ENCODE measurements around the gene TSHR. TPM values are rescaled to one million over a fixed set of nuclear protein-coding genes. Genes with fewer than 3 reads are reported as not detected.

The TSHR gene
- total RNA-seq, 1 experiment from 2014 or later: not detected

GRCh38 chr14:81187832-81188522, 232.6 kb downstream of the TSHR start:
- no peak overlapping the region for H2BK5ac ChIP-seq (ENCODE audit: insufficient read length, low read length)
- no peak overlapping the region for H2BK12ac ChIP-seq (ENCODE audit: insufficient read length, low read depth, low read length)
- no peak overlapping the region for H2AFZ ChIP-seq (ENCODE audit: low read length)
- H2BK120ac ChIP-seq (ENCODE audit: low read depth, low read length, poor library complexity, severe bottlenecking): no peak overlapping the region
- H4K5ac ChIP-seq (ENCODE audit: insufficient read length, low read depth, low read length): no peak overlapping the region
- DNase-seq: no peak
- H3T11ph ChIP-seq (ENCODE audit: low read length): no peak overlapping the region
- peaks cover 0 to 2% of the 10 kb centered on the region in 2 experiments; a peak in 1 of 4 replicates for H3K4me1 Mint-ChIP-seq
- no peak overlapping the region for H4K91ac ChIP-seq (ENCODE audit: insufficient read length, low read depth, low read length)
- no peaks in the 10 kb centered on the region for H3K27me3 ChIP-seq (ENCODE audit: insufficient read depth, low read length)
- no peak overlapping the region for H3K4ac ChIP-seq (ENCODE audit: low read depth, low read length)
- H3K14ac ChIP-seq (ENCODE audit: insufficient read depth, low read length): no peak overlapping the region
- H2BK15ac ChIP-seq (ENCODE audit: low read depth, low read length): no peak overlapping the region
- H3K27me3 Mint-ChIP-seq (ENCODE audit: low read depth): no peaks in the 10 kb centered on the region
- no peak for TF ChIP-seq CTCF (conservative IDR thresholded peaks at IDR 0.05)
- no peaks in the 10 kb centered on the region for H3K23me2 ChIP-seq (ENCODE audit: insufficient read length, low read depth, low read length, poor library complexity, severe bottlenecking)
- no peak overlapping the region for H3K9ac ChIP-seq (ENCODE audit: extremely low read depth, insufficient read length, low read length)
- no peak overlapping the region for H2AK5ac ChIP-seq (ENCODE audit: insufficient read length, low read length)
- no CpG with 5 or more reads among the region's 5 CpGs for WGBS (ENCODE audit: extremely low coverage, insufficient read length, low lambda C conversion rate)
- H3K18ac ChIP-seq (ENCODE audit: insufficient read length, low read depth, low read length): no peak overlapping the region
- H4K20me1 ChIP-seq (ENCODE audit: control insufficient read depth, insufficient read depth, insufficient read length): no peaks in the 10 kb centered on the region
- no peaks in the 10 kb centered on the region for H3K9me3 Mint-ChIP-seq
- H4K8ac ChIP-seq (replicated peaks; ENCODE audit: insufficient read length, low read depth, low read length): no peak overlapping the region
- no peaks in the 10 kb centered on the region; the same call in 1 of the 2 replicates for H3K79me2 ChIP-seq (ENCODE audit: insufficient read depth, low read length)
- H3K4me2 ChIP-seq (ENCODE audit: insufficient read depth, insufficient read length, low read length): no peak overlapping the region
- no peak overlapping the region for H3K23ac ChIP-seq (ENCODE audit: insufficient read length, low read depth, low read length)
- no peaks in the 10 kb centered on the region for H3K4me1 ChIP-seq (ENCODE audit: insufficient read depth, low read length)
- H3K36me3 Mint-ChIP-seq (ENCODE audit: insufficient read depth in 1 of 3, low read depth in 3 of 3): peaks cover 15 to 66% (median 63%) of the 10 kb centered on the region in 3 experiments
- no peak overlapping the region for H3K27ac Mint-ChIP-seq
- no peak overlapping the region for H3K4me3 Mint-ChIP-seq
- no peaks in the 10 kb centered on the region for H3K9me3 ChIP-seq (ENCODE audit: control insufficient read depth, low read depth, low read length)
- H2BK20ac ChIP-seq (ENCODE audit: low read depth, low read length, poor library complexity, severe bottlenecking): no peak overlapping the region
- no peak overlapping the region for H3K56ac ChIP-seq (ENCODE audit: insufficient read length, low read depth, low read length)
- no peak overlapping the region for H3K27ac ChIP-seq (ENCODE audit: insufficient read length, low read depth, low read length)
- peaks cover 4% of the 10 kb centered on the region for H3K79me1 ChIP-seq (ENCODE audit: insufficient read depth, low read depth, low read length, poor library complexity, severe bottlenecking)

All from H9 (cell line).